IPS-18a (cell line): ENCODE results near the gene RIIAD1.

Experiments used
- H3K27ac ChIP-seq: one replicate; pipeline ENCODE4 v1.5.1; 2013; ENCODE audit warnings: low read length
- H3K27me3 ChIP-seq: one replicate; pipeline ENCODE4 v1.6.1; 2013; ENCODE audit warnings: mild to moderate bottlenecking, low read length; ENCODE audit not compliant: control insufficient read depth, insufficient read depth
- H3K36me3 ChIP-seq: one replicate; pipeline ENCODE4 v1.6.1; 2013; ENCODE audit warnings: low read depth, low read length; ENCODE audit not compliant: control insufficient read depth
- H3K4me1 ChIP-seq: one replicate; pipeline ENCODE4 v1.6.1; 2013; ENCODE audit warnings: low read depth, low read length; ENCODE audit not compliant: control insufficient read depth
- H3K4me3 ChIP-seq: one replicate; pipeline ENCODE4 v1.5.1; 2013; ENCODE audit warnings: low read length
- H3K9ac ChIP-seq: one replicate; pipeline ENCODE4 v1.6.1; 2013; ENCODE audit warnings: mild to moderate bottlenecking, low read length, moderate library complexity
- H3K9me3 ChIP-seq: one replicate; pipeline ENCODE4 v1.6.1; 2013; ENCODE audit warnings: low read depth, low read length; ENCODE audit not compliant: control insufficient read depth

Gene RIIAD1

DNA sequence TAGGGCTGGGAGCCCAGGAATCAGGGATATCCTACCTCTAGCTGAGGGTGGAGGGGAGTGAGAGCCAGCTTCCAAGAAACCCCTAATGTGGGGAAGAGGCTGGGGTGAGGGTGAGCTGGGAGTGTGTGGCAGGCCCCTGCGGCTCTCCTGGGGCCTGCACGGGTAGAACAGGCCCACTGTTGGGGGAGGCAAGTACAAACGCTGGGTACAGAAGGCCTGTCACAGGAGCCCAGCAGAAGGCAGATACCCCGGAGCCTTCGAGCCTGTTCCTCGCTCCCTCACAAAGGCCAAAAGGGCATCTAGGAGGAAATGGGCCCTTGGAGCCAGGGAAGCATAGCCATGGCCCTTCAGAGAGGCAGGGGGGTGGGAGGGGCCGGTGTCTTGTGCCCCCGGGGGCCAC lies 18.4 kb upstream of the RIIAD1 start:
- Histone ChIP-seq H3K4me3 (no peak overlapping the region), H3K27me3 (no peaks in the 10 kb centered on the region), H3K4me1 (no peaks in the 10 kb centered on the region), H3K36me3 (peaks cover 32% of the 10 kb centered on the region), H3K27ac (no peak overlapping the region), H3K9ac (no peak overlapping the region), H3K9me3 (no peaks in the 10 kb centered on the region)

DNA sequence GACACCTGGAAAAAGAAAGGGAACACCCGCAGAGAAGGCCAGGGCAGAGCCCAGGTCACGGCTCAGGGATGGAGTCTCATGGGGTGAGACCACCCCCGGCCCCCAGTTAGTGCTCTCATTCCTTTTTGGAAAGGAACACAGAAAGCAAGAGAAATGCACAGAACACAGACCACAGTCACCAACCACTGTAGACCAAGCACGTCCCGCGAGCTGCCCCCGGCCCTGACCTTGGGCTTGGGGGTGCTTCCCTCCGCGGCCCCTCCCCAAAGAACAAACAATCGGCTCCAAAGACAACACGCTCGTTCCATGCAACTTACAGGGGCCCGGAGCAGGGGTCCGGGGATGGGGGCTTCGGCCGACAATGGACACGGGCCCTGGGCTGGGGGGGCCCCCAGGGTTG lies 17.5 kb upstream of the RIIAD1 start:
- no peak overlapping the region for H3K4me3 ChIP-seq
- no peak overlapping the region for H3K9ac ChIP-seq
- H3K9me3 ChIP-seq, result no peaks in the 10 kb centered on the region
- peaks cover 27% of the 10 kb centered on the region for H3K36me3 ChIP-seq
- H3K27ac ChIP-seq, result no peak overlapping the region
- no peaks in the 10 kb centered on the region for H3K27me3 ChIP-seq
- no peaks in the 10 kb centered on the region for H3K4me1 ChIP-seq

DNA sequence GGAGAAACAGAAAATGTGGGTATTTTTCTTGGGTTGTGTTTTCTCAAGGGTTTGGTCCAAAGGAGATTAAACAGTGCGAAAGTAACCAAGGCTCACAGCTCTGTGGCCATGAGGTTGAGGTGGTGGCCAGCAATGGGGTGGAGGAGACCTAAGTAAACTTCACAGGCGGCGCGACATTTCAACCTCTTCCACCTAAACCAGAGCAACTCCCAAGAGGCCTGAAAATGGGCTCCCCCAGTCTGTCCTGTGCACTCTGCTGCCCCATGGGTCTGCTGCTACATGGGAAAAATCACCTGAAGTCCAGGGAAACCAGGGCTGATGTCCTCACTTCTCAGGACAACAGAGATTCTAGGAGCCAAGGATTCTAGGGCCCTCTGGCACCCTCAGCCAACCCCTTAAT lies 17.1 kb upstream of the RIIAD1 start:
- Histone ChIP-seq H3K27me3 (no peaks in the 10 kb centered on the region), H3K36me3 (peaks cover 24% of the 10 kb centered on the region), H3K9me3 (no peaks in the 10 kb centered on the region), H3K27ac (no peak overlapping the region), H3K4me1 (no peaks in the 10 kb centered on the region), H3K4me3 (no peak overlapping the region), H3K9ac (no peak overlapping the region)

DNA sequence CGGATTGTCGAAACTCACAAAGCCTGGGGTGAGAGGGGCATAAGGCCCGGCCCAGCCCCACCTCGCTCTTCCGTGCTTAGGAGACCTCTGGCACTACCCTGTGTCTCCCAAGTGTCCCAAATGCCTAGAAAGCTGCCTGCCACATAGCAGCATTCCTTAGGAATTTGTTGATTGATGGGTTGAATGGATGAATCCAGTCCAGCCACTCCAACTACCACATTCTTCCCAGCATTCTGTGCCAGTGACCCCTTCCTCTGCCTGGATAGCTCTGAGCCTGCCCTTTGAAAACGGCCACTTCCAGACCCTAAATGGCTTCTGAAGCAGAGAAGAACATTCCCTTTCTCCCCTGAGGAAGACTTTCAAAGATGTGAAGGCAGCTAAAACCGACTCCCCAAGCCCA lies 16.2 kb upstream of the RIIAD1 start:
- Histone ChIP-seq H3K4me3 (no peak overlapping the region), H3K36me3 (peaks cover 15% of the 10 kb centered on the region), H3K27me3 (no peaks in the 10 kb centered on the region), H3K9ac (no peak overlapping the region), H3K27ac (no peak overlapping the region), H3K4me1 (no peaks in the 10 kb centered on the region), H3K9me3 (no peaks in the 10 kb centered on the region)

DNA sequence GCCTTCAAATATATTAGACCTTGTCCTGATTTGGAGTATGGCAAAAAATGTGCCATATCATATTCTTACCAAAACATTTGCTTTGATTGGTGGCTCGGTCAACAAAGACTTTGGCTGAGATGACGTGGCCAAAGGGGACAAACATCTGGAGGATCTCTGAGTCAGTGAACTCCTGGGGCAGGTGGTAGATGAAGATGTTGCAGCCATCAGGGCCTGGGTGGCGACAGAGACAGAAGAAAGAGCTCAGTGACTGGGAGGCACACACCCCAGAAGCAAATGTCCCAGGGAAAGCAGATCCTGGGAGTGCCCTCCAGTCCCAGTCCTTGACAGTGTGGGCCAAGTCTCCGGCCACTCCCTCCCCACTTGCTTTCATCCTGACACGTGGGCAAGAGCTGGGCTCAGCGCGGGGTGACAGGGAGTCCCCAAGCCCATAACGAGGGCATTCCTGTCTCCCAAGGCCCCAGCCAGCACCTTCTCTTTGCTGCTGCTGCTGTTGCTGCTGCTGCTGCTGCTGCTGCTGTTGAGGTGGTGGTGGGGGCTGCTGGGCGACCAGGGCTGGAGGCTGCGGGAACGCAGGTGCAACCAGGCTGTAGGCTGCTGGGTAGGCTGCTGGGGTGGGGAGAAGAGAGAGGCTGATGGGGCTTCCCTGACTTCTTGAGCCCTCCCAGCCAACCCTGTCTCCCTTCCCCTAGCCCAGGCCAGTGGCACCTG lies 15.4 kb upstream of the RIIAD1 start:
- no peak overlapping the region for H3K9ac ChIP-seq
- no peak overlapping the region for H3K4me3 ChIP-seq
- H3K36me3 ChIP-seq, result peaks cover 10% of the 10 kb centered on the region
- no peaks in the 10 kb centered on the region for H3K27me3 ChIP-seq
- no peak overlapping the region for H3K27ac ChIP-seq
- no peaks in the 10 kb centered on the region for H3K9me3 ChIP-seq
- H3K4me1 ChIP-seq, result no peaks in the 10 kb centered on the region

DNA sequence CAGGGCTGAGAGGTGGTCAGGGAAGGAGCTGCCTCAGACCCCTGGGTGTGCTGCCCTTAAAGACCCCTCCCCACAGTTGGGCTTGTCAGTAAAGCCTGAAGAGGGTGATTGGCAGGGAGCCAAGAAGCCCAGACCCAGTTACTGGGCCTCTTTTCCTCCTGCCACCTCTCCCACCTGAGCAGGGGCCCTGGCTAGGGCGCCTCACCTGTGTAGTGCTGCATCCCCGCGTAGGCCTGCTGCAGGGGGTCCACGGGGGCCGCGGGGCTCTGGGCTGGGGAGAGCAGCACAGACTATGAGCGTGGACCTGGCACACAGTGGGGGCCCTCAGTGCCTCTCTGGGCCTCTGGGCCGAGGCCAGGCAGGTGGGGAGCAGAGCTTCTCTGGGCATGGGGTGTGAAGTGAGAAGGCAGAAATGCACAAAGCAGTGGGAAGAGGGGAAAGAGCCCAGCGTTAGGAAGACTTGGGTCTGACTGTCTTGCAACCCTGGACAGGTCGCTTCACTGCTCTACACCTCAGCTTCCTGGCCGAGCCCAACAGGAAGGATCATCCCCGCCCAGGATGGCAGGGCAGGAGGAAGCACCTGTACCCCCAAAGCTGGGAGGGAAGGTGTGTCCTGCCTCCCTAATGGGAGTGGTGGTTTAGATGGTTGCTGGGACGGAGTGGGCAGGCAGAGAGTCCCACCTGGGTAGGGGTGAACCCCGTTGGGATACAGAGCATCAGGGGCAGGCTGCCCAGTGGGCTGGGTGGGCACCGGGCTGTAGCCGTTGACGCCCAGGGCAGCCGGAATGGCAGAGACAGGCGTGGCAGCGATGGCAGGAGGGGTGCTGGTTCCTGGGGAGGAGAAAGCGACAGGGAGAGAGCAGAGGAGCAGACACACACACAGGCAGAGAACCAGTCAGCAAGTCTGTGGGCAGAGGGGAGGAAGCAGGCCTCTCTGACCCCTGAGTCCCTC lies 14.6 kb upstream of the RIIAD1 start:
- peaks cover 3% of the 10 kb centered on the region for H3K36me3 ChIP-seq
- no peaks in the 10 kb centered on the region for H3K9me3 ChIP-seq
- H3K9ac ChIP-seq, result no peak overlapping the region
- no peak overlapping the region for H3K4me3 ChIP-seq
- no peaks in the 10 kb centered on the region for H3K4me1 ChIP-seq
- no peaks in the 10 kb centered on the region for H3K27me3 ChIP-seq
- H3K27ac ChIP-seq, result no peak overlapping the region

DNA sequence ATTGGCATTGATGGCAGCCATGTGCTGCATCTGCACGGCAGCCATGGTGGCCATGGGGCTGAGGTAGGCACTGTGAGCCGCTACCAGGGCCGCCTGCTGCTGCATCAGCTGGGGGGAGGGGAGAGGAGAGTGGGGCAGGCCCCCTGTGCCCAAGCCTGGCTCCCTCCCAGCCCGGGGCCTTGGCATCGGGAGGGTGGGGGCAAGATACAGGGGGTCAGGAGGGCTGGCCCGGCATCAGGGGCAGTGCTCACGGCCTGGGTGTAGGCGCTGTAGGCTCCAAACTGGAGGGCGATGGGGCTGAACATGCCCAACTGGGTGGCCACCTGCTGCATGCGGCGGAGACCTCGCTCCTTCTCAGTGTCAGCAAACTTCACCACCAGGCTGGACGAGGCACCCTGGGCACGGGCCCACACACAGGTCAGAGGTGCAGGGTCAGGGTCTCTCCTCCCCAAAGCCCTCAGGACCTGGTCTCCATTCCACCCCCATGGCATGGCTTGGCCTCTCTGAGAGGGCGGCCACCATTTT lies 13.7 kb upstream of the RIIAD1 start:
- Histone ChIP-seq H3K4me3 (no peak overlapping the region), H3K27ac (no peak overlapping the region), H3K4me1 (no peaks in the 10 kb centered on the region), H3K27me3 (no peaks in the 10 kb centered on the region), H3K9me3 (no peaks in the 10 kb centered on the region), H3K36me3 (no peaks in the 10 kb centered on the region), H3K9ac (no peak overlapping the region)

DNA sequence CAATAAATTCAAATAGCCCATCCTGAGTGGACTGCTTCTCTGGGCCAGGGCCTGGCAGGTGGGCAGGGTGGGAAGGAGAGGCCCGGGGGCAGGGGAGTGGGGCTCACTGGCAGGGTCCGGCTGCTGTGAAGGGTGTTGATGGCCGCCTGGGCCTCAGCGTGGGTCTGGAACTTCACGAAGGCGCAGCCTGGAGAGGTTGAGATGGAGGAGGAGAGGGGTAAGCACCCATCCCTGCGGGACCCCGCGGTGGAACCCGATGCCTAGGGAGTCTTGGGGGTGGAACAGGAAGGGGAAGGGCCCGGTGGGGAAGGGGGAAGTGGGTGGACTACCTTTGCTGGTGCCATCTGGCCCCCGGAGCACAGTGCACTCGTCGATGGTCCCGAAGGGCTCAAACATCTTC lies 12.4 kb upstream of the RIIAD1 start:
- no peaks in the 10 kb centered on the region for H3K4me1 ChIP-seq
- no peaks in the 10 kb centered on the region for H3K27me3 ChIP-seq
- H3K9ac ChIP-seq, result no peak overlapping the region
- no peak overlapping the region for H3K27ac ChIP-seq
- no peak overlapping the region for H3K4me3 ChIP-seq
- H3K9me3 ChIP-seq, result no peaks in the 10 kb centered on the region
- H3K36me3 ChIP-seq, result no peaks in the 10 kb centered on the region

DNA sequence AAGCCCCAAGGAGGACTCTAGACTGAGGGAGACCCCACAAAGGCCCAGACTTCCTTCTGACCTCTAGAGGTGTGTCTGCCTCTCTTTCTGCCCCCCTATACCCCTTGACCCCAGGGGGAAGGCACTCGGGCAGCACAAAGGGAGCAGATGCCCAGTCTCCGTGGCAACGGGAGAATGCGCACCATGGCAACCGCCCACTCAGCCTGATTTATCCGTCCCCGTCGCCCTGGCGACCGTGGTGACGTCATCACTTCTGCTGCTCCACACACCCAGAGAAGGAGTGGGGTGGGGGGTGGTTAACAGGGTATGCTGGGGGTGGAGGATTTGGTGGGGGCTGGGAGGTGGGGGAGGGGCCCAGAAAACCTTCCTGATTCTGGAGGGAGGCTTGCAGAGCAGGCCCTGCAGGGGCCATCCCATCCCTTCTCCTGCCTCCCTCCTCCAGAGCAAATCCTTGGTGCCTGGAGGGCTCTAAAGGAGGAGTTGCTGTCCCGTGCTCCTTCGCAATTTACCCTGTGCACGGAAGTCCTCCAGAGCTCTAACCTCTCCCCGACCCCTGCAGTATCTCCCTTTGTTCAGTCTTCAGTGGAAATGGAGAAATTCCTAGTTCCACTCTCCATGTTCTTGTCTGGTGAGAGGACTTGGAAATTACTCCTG lies 11.0 kb upstream of the RIIAD1 start:
- Histone ChIP-seq H3K27me3 (no peaks in the 10 kb centered on the region), H3K9ac (no peak overlapping the region), H3K9me3 (no peaks in the 10 kb centered on the region), H3K4me3 (no peak overlapping the region), H3K36me3 (no peaks in the 10 kb centered on the region), H3K4me1 (no peaks in the 10 kb centered on the region), H3K27ac (no peak overlapping the region)

DNA sequence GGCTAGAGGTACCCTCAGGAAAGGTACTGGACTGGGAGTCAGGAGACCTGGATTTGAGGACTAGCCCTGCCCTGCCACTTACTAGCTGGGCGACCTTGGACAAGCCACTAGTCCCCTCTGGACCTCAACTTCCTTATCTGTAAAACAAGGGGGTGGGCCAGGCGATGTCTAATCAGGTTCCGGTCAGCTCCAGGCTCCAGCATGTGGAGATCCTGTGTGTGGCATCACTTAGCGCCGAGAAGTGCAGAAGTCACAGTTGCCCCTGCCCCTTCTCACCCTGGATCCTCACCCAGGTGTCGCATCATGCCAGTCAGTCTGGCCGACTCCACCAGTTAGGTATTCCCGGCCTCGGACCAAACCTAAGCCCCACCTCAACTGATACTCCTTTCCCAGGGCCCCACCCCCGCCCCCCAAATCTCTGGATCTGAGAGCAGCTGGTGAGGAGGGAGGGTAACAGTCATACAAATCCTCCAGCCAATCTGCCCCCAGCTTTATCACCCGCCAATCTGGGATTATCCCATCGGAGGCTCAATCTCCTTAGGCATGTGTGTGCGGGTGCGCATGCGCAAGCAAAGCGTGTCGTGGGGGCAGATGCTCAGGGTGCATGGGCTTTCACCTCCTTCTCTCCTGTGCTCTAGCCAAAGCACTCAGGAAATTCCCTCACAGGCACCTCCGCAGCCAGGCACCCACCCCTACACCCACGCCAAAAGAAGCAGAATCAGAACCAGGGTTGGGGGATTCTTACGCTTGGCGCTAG lies 10.1 kb upstream of the RIIAD1 start:
- Histone ChIP-seq H3K9me3 (no peaks in the 10 kb centered on the region), H3K4me1 (peaks cover 4% of the 10 kb centered on the region), H3K27ac (no peak overlapping the region), H3K9ac (no peak overlapping the region), H3K27me3 (no peaks in the 10 kb centered on the region), H3K36me3 (no peaks in the 10 kb centered on the region), H3K4me3 (no peak overlapping the region)

DNA sequence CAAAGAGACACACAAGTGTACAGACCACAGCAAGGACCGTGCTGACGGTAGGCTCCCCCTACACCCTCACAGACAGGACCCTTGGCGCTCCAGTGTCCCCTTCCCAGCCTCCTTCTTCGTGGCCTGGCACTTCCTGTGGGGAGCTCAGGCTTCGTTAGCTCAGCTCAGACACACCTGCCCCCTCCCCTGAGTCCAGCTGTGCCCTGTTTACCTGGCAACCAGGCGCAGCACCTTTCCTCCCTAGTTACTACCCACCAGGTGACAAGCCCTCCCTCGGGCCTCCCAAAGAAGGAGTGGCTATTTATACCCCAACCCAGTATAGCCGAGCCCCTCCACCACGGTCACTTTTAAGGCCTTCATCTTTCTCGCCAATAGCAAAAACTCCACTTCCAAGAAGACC lies 9.4 kb upstream of the RIIAD1 start:
- Histone ChIP-seq H3K27ac (no peak overlapping the region), H3K4me1 (peaks cover 4% of the 10 kb centered on the region), H3K27me3 (no peaks in the 10 kb centered on the region), H3K4me3 (no peak overlapping the region), H3K36me3 (no peaks in the 10 kb centered on the region), H3K9me3 (no peaks in the 10 kb centered on the region), H3K9ac (no peak overlapping the region)
